ENCODE data around the gene HELQ.

DNA sequence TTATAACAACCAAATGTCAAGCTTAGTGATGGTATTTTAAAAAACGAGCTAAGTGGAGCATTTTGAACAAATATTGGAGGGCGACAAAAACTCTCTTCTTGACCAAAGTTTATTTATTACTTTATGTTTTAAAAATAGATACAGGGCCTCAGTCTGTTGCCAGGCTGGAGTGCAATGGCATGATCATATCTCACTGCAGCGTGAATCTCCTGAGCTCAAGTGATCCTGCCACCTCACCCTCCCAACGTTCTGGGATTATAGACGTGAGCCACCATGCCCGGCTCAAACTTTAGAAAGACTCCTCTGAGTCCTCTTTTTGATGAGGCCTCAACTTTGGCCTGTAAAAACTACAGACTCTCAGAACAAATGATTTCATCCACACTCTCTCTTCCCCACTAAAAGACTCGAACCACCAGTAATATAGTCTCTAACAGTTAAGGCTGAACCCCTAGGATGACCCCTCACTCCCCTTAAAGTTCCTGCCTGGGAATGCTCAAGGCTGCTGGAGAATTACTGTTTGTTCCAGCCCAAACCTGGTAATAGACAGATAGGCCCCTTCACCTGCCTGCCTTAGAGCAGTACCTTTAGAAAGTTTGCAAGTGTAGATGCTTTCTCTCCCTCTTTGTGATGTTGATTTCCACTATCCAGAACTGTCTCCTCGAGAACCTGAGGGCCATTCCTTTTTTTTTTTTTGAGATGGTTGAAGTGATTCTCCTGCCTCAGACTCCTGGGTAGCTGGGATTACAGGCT, 65.7 kb downstream of the HELQ start:
- TF ChIP-seq ATF2 (CRISPR knock-in tag; IDR thresholded peaks at IDR 0.05) (no peak), CEBPB (IDR thresholded peaks at IDR 0.05; ENCODE audit: borderline replicate concordance, low read depth, low read length) (no peak), BHLHE40 (IDR thresholded peaks at IDR 0.05; ENCODE audit: low read length) (no peak), GZF1 (CRISPR knock-in tag; IDR thresholded peaks at IDR 0.05) (no peak), ZNF574 (CRISPR knock-in tag; IDR thresholded peaks at IDR 0.05) (no peak), SRF (IDR thresholded peaks at IDR 0.05; ENCODE audit: low read depth, low read length) (no peak)
- TF ChIP-seq, protein P1, sequence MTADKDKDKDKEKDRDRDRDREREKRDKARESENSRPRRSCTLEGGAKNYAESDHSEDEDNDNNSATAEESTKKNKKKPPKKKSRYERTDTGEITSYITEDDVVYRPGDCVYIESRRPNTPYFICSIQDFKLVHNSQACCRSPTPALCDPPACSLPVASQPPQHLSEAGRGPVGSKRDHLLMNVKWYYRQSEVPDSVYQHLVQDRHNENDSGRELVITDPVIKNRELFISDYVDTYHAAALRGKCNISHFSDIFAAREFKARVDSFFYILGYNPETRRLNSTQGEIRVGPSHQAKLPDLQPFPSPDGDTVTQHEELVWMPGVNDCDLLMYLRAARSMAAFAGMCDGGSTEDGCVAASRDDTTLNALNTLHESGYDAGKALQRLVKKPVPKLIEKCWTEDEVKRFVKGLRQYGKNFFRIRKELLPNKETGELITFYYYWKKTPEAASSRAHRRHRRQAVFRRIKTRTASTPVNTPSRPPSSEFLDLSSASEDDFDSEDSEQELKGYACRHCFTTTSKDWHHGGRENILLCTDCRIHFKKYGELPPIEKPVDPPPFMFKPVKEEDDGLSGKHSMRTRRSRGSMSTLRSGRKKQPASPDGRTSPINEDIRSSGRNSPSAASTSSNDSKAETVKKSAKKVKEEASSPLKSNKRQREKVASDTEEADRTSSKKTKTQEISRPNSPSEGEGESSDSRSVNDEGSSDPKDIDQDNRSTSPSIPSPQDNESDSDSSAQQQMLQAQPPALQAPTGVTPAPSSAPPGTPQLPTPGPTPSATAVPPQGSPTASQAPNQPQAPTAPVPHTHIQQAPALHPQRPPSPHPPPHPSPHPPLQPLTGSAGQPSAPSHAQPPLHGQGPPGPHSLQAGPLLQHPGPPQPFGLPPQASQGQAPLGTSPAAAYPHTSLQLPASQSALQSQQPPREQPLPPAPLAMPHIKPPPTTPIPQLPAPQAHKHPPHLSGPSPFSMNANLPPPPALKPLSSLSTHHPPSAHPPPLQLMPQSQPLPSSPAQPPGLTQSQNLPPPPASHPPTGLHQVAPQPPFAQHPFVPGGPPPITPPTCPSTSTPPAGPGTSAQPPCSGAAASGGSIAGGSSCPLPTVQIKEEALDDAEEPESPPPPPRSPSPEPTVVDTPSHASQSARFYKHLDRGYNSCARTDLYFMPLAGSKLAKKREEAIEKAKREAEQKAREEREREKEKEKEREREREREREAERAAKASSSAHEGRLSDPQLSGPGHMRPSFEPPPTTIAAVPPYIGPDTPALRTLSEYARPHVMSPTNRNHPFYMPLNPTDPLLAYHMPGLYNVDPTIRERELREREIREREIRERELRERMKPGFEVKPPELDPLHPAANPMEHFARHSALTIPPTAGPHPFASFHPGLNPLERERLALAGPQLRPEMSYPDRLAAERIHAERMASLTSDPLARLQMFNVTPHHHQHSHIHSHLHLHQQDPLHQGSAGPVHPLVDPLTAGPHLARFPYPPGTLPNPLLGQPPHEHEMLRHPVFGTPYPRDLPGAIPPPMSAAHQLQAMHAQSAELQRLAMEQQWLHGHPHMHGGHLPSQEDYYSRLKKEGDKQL (CRISPR knock-in tag; IDR thresholded peaks at IDR 0.05; ENCODE audit: low read depth), result no peak
- TF ChIP-seq, protein P2, sequence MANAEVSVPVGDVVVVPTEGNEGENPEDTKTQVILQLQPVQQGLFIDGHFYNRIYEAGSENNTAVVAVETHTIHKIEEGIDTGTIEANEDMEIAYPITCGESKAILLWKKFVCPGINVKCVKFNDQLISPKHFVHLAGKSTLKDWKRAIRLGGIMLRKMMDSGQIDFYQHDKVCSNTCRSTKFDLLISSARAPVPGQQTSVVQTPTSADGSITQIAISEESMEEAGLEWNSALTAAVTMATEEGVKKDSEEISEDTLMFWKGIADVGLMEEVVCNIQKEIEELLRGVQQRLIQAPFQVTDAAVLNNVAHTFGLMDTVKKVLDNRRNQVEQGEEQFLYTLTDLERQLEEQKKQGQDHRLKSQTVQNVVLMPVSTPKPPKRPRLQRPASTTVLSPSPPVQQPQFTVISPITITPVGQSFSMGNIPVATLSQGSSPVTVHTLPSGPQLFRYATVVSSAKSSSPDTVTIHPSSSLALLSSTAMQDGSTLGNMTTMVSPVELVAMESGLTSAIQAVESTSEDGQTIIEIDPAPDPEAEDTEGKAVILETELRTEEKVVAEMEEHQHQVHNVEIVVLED (CRISPR knock-in tag; IDR thresholded peaks at IDR 0.05; ENCODE audit: borderline replicate concordance), result no peak
